Cardiac fibroblast (primary cell): ENCODE results near the gene ARSB.

Experiments
- DNase-seq, 2 donors: peaks; one replicate each; pipeline versions ENCODE4 v3.0.0 to v3.0.0-alpha.2; 2010; ENCODE audit warnings: low read depth in 2 of 2
- H3K4me3 ChIP-seq, 2 donors: replicated peaks in 1 of 2; 1 replicate in 1 of 2; 2 replicates in 1 of 2; pipeline ENCODE4 v1.5.1; 2011; ENCODE audit warnings: low read depth in 2 of 2, low read length in 2 of 2, mild to moderate bottlenecking in 2 of 2, moderate library complexity in 1 of 2
- CTCF ChIP-seq: IDR thresholded peaks from one replicate; pipeline ENCODE4 v1.5.1; 2011; ENCODE audit warnings: low read depth, mild to moderate bottlenecking, low read length, inconsistent platforms

The ARSB gene

DNA sequence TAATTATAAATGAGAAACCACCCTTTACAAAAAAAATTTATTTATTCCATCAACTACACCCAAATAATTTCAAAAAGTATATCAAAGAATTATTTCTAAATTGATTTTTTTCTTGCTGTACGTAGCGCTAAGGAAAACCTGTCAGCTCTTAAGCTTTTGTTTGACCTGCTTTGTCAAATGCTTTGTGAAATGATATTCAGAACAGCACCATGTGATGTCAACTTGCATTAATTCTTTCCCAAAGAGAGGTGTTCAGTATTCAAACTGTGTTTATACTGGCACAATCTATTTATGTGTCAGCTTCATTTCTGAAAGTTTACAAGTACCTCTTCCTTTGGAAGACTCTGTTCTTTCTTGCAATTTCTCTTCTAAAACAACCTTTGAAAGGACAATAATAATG, 12.0 kb upstream of the ARSB start:
- DNase-seq, result no peak
- no peak for TF ChIP-seq CTCF
- H3K4me3 ChIP-seq, result no peak overlapping the region

GRCh38 chr5:78995521-78996007, 10.5 kb upstream of the ARSB start:
- no peak overlapping the region for H3K4me3 ChIP-seq
- no peak for DNase-seq
- no peak for TF ChIP-seq CTCF

- no peak for TF ChIP-seq CTCF
- H3K4me3 ChIP-seq, result no peak overlapping the region
- no peak for DNase-seq
Measured at GRCh38 chr5:78993165-78993564, 8.1 kb upstream of the ARSB start.

GRCh38 chr5:78992146-78992545, 7.0 kb upstream of the ARSB start:
- TF ChIP-seq CTCF, result no peak
- H3K4me3 ChIP-seq, result no peak overlapping the region
- DNase-seq, result no peak

DNA sequence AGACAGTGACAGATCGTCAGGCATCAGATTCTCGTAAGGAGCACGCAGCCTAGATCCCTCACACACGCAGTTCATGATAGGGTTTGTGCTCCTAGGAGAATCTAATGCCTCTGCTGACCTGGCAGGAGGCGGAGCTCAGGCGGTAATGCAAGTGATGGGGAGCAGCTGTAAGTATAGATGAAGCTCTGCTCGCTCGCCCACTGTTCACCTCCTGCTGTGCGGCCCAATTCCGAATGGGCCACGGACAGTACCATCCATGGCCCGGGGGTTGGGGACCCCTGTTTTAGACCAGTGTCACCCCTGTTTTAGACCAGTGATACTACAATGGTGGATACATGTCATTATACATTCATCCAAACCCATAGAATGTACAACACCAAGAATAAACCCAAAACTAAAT, 4.0 kb upstream of the ARSB start:
- no peak for TF ChIP-seq CTCF
- no peak for DNase-seq
- H3K4me3 ChIP-seq, result no peak overlapping the region

- H3K4me3 ChIP-seq, result peak overlapping the region; percentile 66 to 72
- TF ChIP-seq CTCF, result no peak
- peak; percentile 26 to 67 for DNase-seq
Measured at GRCh38 chr5:78985725-78986223, 664 bp upstream of the ARSB start.

DNA sequence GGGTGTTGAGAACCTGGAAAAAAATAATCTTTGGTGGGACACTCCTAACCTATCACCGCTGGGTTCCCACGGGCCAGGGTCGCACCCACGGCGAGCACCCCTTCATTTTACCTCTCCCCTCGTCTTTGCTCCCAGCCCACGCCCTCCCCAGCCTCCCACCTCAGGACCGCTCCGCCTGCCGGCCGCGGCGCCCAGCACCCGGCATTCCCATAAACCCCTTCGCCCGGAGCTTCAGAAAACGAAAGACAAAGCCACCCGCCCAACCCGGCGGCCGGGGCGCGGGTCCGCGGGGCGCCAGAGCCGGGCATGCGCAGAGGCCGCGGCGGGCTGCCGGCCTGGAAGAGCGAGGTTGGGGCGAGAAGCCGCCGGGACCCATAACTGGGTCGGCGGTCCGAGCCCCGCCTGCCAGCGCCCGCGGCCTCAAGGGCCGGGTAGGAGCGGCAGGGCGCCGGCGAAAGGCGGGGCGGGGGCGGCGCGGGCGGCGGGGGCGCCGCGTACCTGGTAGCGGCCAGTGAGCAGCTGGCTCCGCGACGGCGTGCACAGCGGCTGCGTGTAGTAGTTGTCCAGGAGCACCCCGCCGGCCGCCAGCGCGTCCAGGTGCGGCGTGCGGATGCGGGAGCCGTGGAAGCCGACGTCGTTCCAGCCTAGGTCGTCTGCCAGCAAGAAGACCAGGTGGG, 533 bp downstream of the ARSB start:
- peak; percentile 50 for TF ChIP-seq CTCF
- peak; percentile 80 to 87 for DNase-seq
- H3K4me3 ChIP-seq, result peak overlapping the region; percentile 66 to 72
